Measurements from ENCODE around the gene CASK. TPM values are rescaled to one million over a fixed set of nuclear protein-coding genes. Genes with fewer than 3 reads are reported as not detected.

Gene CASK
- polyA plus RNA-seq, 3 donors: 53.2 to 56.8 (median 55.7) TPM

DNA sequence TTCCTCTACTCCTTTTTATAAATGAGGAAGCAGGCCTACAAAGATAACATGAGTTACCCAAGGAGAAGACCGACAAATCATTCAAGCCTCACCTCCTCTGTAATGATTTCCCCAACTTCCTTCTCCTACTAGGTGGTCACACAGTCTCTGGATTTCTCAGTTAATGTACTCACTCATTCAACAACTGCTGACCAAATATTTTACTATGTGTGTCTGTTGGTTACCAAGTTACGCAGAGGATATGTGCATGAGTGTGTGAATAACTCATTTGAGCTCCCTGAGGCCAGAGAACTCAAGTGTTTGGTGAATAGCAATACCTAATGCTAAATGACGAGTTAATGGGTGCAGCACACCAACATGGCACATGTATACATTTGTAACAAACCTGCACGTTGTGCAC is 10.4 kb downstream of the CASK start:
- no peak for DNase-seq (ENCODE audit: low read depth in 3 of 3, low spot score in 2 of 3)

GRCh38 chrX:41909068-41909467 is 14.3 kb downstream of the CASK start:
- DNase-seq (ENCODE audit: low read depth in 3 of 3, low spot score in 2 of 3): no peak

- DNase-seq (ENCODE audit: low read depth in 3 of 3, low spot score in 2 of 3): no peak
These were observed 16.7 kb downstream of the CASK start for GRCh38 chrX:41906515-41907187.

DNA sequence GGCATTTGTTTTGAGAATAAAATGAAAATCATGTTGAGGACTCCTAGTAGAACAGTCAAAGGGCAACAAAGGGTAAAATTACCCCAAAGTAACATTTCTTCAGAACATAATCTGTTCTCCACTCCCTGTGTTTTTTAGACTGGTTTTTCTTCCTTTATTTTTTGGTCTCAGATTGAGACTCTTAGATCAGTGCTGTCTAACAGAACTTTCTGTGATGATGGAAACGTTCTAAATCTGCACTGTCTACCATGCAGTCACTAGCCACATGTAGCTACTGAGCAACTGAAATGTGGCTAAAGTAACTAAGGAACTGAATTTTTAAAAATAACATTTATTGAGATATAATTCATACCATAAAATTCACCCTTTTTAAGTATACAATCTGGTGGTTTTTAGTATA is 19.8 kb downstream of the CASK start:
- no peak for DNase-seq (ENCODE audit: low read depth in 3 of 3, low spot score in 2 of 3)

- DNase-seq (ENCODE audit: low read depth in 3 of 3, low spot score in 2 of 3): no peak
These were observed 23.0 kb downstream of the CASK start for GRCh38 chrX:41900321-41900720.

GRCh38 chrX:41895826-41896225 is 27.5 kb downstream of the CASK start:
- no peak for DNase-seq (ENCODE audit: low read depth in 3 of 3, low spot score in 2 of 3)

- DNase-seq (ENCODE audit: low read depth in 3 of 3, low spot score in 2 of 3): no peak
These were observed 33.3 kb downstream of the CASK start for GRCh38 chrX:41890026-41890423.

DNA sequence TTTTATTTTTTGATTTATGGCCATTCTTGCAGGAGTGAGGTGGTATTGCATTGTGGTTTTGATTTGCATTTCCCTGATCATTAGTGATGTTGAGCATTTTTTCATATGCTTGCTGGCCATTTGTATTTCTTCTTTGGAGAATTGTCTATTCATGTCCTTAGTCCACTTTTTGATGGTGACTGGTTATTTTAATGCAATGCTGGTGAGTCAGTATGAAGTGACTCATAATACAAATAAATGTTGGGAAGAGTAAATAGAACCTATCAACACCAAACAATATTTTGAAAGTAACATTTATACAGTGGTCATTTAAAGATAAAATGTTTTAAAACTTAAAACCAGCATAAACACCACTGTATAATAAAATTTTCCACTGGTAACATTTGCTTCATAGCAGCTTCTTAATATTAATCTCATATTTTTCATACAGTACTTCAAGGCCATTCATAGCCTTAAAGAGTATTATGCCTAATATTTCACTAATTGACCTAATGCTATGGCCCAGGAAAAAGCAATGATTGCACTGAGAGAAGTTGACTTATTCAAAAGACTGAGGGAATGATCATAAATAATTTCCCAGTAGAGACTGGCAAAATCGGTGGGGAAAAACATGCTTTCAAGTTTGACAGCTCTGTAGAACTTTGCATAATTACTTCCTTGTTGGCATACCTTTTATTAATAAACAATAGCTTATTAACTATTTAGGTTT is 33.9 kb downstream of the CASK start:
- no peak for DNase-seq (ENCODE audit: low read depth in 3 of 3, low spot score in 2 of 3)

- no peak for DNase-seq (ENCODE audit: low read depth in 3 of 3, low spot score in 2 of 3)
These were observed 35.7 kb downstream of the CASK start for GRCh38 chrX:41887691-41888090.

DNA sequence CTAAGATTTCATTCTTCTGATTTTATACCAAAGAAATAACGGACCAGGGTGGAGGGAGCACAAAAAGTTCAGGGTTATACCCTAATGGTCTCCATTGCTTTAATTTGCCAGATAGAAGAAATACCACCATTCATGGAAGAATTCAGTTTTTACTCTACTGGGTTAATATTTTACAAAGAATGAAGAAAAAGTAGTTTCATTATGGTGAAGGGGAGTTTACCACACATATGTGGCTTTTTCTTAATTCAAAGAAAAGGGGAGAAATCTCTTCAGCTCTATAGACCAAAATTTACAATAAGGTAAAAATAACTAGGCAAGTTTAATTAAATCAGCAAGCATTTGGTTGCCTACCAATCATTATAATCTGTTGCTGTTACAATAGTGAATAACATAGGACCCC is 37.6 kb downstream of the CASK start:
- no peak for DNase-seq (ENCODE audit: low read depth in 3 of 3, low spot score in 2 of 3)

DNA sequence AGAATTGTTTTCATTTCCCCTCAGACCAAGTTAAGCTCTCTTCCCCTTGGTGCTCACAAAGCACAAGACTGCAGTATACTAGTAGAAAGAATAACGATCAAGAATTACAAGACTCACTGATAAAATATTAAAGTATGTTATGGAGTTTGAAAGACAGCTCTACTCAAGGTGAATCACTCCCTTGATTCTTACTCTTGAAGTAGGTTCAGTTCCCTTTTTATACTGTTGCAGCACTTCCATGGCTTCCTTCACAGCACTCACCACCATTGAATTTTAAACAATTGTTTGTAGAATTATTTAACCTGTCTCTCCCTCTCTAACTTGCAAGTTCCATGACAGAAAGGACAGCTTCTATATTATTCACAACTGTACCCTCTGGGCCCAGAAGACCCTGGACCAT is 42.2 kb downstream of the CASK start:
- no peak for DNase-seq (ENCODE audit: low read depth in 3 of 3, low spot score in 2 of 3)

DNA sequence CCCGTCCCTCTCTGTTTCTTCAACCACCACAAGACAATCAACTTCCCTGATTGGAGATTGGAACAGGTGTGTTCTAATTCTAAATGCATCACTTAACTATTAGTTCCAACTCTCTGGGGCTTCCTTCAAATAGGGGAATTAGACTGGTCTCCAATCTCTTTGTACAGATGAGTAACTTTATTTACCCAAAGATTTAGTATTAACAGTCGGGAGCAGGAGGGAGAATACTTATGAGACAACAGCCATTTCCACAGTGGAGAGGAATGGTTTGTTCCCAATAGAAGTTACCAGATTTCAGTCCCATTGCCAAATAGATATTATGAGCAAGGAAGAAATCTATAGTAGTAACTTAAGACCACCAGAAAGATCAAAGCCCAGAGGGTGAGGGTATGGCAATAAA is 46.2 kb downstream of the CASK start:
- no peak for DNase-seq (ENCODE audit: low read depth in 3 of 3, low spot score in 2 of 3)

DNA sequence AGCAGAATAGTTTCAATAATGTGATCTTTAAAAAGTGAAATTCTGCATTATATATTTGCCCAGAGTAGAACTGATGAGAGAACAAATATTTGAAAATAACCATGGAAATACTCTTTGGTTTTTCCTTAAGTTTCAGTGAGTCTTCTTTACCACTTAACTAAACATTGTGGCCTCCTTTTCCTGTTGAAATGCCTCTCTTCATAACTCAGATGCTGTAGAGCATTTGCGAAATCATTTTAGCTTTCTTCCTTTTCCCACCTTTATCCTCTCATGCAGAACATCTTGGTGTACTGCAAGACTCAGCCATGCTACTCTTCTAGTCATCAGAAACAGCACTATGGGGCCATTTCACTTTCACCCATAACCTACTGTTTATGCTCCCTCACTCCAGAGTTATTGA is 48.2 kb downstream of the CASK start:
- DNase-seq (ENCODE audit: low read depth in 3 of 3, low spot score in 2 of 3): no peak

DNA sequence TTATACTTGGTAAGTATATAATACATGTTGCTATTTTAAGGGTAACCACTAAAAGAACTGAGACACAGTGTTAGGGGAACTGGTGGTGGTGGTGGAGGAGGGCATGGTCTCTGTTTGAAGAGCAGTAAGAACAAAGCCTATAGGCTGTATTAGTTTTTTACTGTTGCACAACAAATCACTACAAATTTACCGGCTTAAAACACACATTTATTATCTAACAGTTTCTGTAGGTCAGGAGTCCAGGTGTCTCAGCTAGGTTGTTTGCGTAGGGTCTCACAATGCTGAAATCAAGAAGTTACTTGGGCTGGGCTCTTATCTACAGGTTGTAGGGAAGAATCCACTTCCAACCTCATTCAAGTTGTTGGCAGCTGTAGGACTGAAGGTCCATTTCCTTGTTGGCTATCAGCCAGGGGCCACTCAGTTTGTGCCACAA is 52.6 kb downstream of the CASK start:
- no peak for DNase-seq (ENCODE audit: low read depth in 3 of 3, low spot score in 2 of 3)

DNA sequence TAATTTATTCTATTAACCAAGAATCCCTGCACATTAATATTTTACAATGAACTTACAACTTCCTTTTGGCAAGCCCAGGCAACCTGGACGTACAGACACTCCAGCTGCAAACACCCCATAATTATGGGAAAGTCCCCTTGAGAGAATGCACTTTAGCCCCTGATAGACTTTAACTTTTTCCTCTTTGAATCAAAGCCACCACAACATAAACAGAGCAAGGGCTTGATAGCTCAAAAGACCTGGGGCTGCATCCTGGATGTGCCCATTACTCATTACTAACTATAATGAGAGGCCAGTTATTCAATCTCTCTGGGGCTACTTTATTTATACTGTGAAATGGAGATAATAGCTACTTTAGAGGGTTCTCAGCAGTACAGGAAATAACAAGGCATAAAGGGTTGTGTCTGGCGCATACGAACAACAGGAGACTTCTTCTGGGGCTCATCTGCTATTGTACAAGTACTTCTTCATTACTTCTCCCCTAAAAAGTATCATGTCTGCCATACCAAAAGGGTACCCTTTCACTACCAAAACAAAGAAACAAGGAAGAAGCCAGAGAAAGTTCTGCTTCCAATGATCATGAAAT is 54.9 kb downstream of the CASK start:
- DNase-seq (ENCODE audit: low read depth in 3 of 3, low spot score in 2 of 3): no peak

GRCh38 chrX:41863343-41864203 is 59.8 kb downstream of the CASK start:
- no peak for DNase-seq (ENCODE audit: low read depth in 3 of 3, low spot score in 2 of 3)

GRCh38 chrX:41862562-41863184 is 60.7 kb downstream of the CASK start:
- DNase-seq (ENCODE audit: low read depth in 3 of 3, low spot score in 2 of 3): no peak

DNA sequence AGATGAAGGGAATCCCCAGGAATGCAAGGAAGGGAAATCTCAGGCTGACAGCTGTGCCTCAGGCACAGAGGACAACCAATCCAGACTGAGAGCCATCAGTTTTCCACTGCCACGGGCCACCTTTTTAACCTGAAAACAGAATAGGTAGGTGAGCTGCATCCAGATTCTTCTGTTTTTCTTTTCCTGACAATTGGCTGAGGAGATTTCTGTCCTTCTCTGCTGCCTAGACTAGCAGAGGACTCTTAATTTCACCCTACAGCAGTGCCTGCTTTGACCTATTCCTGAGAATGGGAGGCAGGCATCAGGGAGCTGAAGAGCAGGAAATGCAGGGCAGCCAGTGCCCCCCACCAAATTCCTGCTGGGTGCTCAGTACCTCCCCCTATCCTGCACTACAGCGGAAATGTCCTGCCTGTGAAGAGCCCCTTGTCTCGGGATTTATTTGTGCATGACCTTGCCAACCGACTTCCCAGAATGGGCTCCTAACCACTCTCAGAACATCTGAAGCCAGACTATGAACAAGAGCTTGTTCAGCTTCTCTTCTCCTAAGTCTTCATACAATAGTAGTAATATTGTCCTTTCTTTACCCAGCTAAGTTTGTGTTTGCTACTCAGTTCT is 65.1 kb downstream of the CASK start:
- DNase-seq (ENCODE audit: low read depth in 3 of 3, low spot score in 2 of 3): no peak

- DNase-seq (ENCODE audit: low read depth in 3 of 3, low spot score in 2 of 3): no peak
These were observed 65.7 kb downstream of the CASK start for GRCh38 chrX:41857670-41858069.

DNA sequence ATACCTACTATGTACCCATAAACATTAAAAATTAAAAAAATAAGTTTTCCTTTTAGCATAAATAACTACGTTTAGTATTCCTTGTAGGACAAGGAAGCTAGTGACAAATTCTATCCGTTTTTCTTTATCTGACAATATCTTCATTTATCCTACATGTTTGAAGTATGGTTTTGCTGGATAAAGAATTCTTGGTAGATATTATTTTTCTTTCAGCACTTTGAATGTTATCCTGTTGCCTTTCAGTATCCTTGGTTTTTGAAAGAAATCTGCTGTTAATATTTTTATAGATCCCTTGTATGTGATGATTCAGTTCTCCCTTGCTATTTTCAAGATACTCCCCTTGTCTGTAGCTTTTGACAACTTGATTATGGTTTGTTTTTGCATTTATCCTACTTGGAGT is 76.6 kb downstream of the CASK start:
- DNase-seq (ENCODE audit: low read depth in 3 of 3, low spot score in 2 of 3): no peak

Data from right renal cortex interstitium (tissue), 3 donors.